Neural cell (in vitro differentiated cells): ENCODE results near the gene STMP1.

Experiments used
- EZH2 ChIP-seq: fragments of 200-600, 300-800 bp; shearing (Covaris generic), sonication (generic); IDR thresholded peaks from 2 replicates; pipeline ENCODE4 v1.6.1; 2014; ENCODE audit warnings: antibody characterized with exemption, low read length, borderline replicate concordance, mild to moderate bottlenecking; ENCODE audit not compliant: insufficient read depth, poor library complexity, severe bottlenecking
- POLR2AphosphoS5 ChIP-seq: IDR thresholded peaks from 2 replicates; pipeline ENCODE4 v1.6.1; 2012
- RAD21 ChIP-seq: fragments of 450-650 bp; conservative IDR thresholded peaks from 2 replicates; pipeline ENCODE4 v1.6.1; 2014; ENCODE audit warnings: antibody characterized with exemption, mild to moderate bottlenecking, moderate library complexity
- TAF1 ChIP-seq: IDR thresholded peaks from 2 replicates; pipeline ENCODE4 v1.6.1; 2012; ENCODE audit warnings: low read depth
- TF ChIP-seq, protein P1 (sequence below): fragments of 450-650 bp; IDR thresholded peaks from 2 replicates; pipeline ENCODE4 v1.5.1; 2014; ENCODE audit warnings: antibody characterized with exemption, mild to moderate bottlenecking, moderate library complexity; ENCODE audit not compliant: poor library complexity, severe bottlenecking
- TF ChIP-seq, protein P2 (sequence below): IDR thresholded peaks from 2 replicates; pipeline ENCODE4 v1.6.1; 2012; ENCODE audit warnings: borderline replicate concordance

DNA sequence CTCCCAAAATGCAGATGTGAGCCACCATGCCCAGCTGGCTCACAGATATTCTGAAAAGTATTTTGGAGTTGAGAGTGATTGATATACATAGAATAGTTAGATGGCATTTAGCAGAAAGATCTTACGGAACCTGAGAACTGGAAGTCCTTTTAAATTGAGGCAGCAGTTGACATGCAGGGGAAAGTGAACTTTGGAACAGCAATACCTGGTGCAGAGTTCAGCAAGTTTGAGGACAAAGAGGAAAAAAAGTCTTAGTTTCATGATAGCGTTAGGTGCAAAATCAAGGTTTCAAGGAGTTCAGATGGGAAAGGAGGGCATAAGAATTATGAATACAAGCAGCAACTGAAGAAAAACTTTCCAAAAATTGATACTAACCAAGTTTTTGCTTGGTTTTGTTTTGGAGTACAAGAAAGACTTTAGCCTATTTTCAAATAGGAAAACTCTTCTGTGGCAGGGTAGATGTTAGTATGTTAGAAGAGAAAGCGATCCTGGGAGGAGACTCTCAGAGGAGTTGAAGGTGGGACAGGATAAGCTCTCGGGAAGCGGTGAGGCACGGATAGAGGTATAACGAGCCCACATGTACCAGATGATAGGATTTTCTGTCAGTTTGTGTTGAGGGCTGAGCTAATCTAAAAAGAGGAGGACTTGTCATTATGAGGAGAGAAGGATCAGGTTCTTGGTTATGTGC is 28.0 kb upstream of the STMP1 start:
- TF ChIP-seq, protein P1, sequence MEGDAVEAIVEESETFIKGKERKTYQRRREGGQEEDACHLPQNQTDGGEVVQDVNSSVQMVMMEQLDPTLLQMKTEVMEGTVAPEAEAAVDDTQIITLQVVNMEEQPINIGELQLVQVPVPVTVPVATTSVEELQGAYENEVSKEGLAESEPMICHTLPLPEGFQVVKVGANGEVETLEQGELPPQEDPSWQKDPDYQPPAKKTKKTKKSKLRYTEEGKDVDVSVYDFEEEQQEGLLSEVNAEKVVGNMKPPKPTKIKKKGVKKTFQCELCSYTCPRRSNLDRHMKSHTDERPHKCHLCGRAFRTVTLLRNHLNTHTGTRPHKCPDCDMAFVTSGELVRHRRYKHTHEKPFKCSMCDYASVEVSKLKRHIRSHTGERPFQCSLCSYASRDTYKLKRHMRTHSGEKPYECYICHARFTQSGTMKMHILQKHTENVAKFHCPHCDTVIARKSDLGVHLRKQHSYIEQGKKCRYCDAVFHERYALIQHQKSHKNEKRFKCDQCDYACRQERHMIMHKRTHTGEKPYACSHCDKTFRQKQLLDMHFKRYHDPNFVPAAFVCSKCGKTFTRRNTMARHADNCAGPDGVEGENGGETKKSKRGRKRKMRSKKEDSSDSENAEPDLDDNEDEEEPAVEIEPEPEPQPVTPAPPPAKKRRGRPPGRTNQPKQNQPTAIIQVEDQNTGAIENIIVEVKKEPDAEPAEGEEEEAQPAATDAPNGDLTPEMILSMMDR, result no peak
- no peak for TF ChIP-seq POLR2AphosphoS5
- TF ChIP-seq, protein P2, sequence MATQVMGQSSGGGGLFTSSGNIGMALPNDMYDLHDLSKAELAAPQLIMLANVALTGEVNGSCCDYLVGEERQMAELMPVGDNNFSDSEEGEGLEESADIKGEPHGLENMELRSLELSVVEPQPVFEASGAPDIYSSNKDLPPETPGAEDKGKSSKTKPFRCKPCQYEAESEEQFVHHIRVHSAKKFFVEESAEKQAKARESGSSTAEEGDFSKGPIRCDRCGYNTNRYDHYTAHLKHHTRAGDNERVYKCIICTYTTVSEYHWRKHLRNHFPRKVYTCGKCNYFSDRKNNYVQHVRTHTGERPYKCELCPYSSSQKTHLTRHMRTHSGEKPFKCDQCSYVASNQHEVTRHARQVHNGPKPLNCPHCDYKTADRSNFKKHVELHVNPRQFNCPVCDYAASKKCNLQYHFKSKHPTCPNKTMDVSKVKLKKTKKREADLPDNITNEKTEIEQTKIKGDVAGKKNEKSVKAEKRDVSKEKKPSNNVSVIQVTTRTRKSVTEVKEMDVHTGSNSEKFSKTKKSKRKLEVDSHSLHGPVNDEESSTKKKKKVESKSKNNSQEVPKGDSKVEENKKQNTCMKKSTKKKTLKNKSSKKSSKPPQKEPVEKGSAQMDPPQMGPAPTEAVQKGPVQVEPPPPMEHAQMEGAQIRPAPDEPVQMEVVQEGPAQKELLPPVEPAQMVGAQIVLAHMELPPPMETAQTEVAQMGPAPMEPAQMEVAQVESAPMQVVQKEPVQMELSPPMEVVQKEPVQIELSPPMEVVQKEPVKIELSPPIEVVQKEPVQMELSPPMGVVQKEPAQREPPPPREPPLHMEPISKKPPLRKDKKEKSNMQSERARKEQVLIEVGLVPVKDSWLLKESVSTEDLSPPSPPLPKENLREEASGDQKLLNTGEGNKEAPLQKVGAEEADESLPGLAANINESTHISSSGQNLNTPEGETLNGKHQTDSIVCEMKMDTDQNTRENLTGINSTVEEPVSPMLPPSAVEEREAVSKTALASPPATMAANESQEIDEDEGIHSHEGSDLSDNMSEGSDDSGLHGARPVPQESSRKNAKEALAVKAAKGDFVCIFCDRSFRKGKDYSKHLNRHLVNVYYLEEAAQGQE, result no peak
- TF ChIP-seq EZH2, result no peak
- no peak for TF ChIP-seq RAD21
- no peak for TF ChIP-seq TAF1
